NCI-H774 (cell line): ENCODE measurements around the gene NCOA7.
A peak's percentile ranks its signal among the peaks of the same experiment; 100 is the strongest.
"Not testable (repeated sequence)": the region's sequence is repeated elsewhere in the genome, so short reads cannot be mapped to it uniquely, and the experiment has no call there.

ENCODE experiments used
- DNase-seq: peaks from one replicate; lab custom pipeline; 2025; lab: John Stamatoyannopoulos, UW

Gene NCOA7

GRCh38 chr6:125791151-125791819 is 525 bp downstream of the NCOA7 start:
- DNase-seq: peak; percentile 50

GRCh38 chr6:125791820-125792165 is 1.0 kb downstream of the NCOA7 start:
- DNase-seq: no peak

- no peak for DNase-seq
These were observed 1.4 kb downstream of the NCOA7 start for GRCh38 chr6:125792172-125792571.

GRCh38 chr6:125792680-125793079 is 1.9 kb downstream of the NCOA7 start:
- DNase-seq: no peak

GRCh38 chr6:125793280-125793679 is 2.5 kb downstream of the NCOA7 start:
- DNase-seq: no peak

DNA sequence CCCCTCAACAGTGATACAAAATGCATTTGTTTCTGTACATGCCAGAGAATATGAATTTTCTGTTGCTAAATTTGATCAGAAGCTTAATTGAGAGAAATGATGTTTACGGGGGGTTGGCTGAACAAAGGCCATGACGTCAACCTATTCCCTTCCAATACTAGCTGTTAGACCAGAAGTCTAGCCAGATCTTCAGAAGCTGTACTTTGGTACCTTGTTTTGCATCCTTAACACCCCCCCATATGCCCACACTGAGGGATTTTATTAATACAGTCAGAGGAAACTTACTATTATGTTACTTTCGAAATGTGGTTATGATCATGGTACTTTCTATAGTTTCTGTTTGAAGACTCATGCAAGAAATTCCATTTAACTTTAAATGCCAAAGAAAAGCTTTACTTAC is 3.1 kb downstream of the NCOA7 start:
- DNase-seq: no peak

DNA sequence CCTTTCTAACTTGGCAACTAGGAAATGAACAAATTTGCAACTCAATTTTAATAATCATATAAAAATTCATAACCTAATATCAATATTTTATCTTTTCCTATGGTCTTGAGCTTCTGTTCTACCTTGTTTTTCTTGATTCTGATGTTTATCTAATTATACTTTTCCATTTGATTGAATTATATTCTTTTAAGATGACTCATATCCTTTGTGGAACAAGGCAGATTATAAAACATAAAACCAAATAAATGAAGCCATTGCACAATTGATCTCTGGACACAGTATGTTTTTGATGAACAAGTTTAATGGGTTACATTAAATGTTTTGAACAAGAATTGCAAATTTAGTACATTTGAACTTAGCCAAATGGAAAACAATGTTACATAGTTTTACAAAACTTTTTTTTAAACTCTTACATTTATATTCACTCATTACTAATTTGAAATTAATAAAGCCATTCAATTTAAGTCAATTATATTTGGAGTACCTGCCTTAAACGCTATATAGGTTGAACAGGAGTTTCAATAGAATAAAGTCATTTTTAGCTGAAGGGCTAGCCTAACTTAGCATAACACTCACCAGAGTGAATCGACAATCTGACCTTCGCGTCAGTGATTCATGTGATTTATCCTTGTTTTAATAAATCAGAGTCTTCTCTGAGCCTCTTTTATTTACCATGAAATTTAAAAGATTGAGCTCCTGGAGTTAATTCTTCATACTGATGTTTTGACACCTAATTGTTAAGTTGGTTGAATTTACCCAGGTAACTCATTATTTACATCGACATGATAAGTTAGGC is 3.8 kb downstream of the NCOA7 start:
- DNase-seq: no peak

GRCh38 chr6:125795301-125795700 is 4.5 kb downstream of the NCOA7 start:
- no peak for DNase-seq

DNA sequence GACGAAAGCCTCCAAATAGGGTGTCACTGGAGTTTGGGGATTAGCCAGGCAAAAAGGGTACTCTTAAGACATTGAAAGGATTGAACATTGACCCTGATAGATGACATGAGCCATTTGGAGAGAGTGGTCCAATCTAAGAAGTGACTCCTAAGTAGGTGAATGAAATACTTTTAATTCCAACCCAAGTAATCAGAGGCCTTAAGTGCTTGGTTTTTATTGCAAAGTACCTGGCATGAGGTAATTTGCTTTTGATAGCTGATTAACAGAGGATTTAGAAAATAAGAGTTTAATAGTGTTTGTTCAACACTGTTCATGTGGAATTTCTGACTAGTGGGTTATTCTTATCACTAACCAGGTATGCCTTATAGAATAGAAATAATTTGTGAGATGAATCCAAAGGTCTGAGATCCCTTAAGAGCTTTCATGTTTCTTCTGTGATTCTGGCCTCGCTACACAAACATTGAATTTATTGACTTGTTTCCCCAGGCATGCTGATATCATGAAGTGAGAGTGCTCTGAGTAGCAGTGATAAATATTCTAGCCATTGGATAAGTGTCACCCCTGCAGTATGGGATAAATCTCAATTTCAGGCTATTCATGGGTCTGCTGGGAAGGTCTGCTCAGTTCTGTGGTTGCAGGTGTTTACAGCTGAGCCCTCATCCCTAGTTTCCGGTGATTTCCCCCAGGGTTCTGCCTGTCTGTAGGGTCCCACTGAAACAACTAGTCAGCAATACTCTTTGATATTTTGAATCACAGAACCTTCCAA is 6.5 kb downstream of the NCOA7 start:
- no peak for DNase-seq

DNA sequence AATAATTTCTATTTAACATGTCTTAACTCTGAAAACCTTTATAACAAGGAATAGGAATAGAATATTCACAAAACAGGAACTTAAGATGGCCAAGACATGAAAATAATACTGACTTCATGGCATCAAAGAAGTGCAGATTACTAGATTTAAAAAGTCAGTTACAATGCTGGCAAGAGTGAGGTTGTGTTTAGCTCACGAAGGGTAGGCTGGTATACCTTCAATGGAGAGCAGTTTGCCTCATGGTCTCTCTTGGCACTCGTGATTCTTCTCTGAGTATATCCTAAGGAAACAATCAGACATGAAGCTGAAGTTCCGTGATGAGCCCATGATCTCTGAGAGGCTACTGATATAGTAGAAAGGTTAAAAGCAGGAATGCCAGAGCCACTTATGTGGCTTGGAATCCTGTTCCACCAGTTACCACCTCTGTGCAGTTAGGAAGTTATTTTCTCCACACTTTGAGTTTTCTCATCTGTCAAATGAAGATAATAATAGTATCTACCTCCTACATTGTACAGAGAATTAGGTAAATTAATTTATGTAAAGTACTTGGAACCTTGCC is 7.2 kb downstream of the NCOA7 start:
- no peak for DNase-seq

DNA sequence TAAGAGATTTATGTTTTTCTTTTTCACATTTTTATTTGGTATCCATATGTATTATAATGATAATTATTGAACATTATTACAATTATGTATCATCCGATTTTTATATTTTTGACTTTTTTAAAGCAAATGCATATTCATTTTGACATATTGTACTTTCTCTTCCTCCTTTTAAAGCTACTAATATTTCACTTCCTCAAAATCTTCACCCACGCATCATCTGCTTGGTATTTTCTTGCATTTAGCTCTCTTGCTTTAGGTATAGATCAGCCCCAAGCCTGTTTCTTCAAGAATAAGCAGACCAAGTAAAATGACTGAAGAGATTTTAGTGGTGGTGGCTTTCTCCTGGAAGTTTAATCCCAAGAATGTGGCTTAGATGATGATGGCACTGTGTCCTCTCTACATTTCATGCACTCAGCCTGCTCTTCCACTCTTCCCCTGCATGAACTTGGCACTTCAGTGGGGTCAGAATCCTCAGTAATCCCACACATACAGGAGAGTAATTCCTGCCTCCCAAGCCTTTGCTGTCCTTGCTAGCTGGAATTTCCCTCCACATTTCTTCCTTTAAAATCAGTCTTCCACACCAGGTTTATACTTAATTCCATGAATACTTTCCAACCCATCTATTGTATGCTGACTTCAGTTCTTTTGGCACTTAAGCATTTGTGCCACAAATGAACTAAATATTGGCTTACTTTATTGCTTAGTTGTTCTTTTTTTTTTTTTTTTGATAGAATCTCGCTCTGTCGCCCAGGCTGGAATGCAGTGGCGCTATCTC is 8.2 kb downstream of the NCOA7 start:
- no peak for DNase-seq

DNA sequence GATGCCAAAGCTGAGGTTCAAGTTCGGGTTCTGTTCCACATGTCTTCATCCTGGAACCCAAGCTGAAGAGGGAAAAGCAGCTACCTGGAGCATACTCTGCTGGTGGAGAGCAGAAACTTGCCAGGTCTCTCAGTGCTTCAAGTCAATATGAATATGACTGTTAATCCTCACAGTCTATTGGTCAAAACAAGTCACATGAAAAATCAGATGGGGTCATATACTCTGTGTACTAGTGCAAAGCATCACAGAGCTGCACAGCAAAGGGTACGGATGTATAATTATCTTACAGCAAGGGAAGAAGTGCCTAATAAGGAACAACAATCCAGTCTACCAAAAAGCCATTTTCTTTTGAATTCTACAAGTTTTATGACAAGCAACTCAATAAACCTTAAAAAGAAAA is 11.6 kb downstream of the NCOA7 start:
- no peak for DNase-seq

DNA sequence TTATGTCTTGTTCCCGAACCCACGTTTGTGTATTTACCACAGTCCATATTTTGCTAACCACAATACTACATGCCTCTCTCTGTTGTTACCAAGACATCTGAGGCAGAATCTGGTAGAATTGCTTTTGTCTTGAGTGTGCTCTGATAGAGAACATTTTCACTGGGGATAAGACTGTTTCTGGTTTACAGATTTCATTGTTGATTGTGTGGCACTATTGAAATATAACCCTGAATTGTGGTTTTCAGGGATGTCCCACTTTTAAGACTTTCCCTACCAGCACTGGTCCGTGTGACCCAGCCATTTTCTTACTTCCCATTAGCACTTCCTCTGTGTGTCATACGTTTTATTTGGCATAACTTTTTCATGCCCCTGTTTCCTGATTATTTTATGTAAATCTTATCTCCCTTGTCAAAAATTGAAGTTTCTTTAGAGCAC is 12.2 kb downstream of the NCOA7 start:
- no peak for DNase-seq

GRCh38 chr6:125804264-125804663 is 13.5 kb downstream of the NCOA7 start:
- no peak for DNase-seq

DNA sequence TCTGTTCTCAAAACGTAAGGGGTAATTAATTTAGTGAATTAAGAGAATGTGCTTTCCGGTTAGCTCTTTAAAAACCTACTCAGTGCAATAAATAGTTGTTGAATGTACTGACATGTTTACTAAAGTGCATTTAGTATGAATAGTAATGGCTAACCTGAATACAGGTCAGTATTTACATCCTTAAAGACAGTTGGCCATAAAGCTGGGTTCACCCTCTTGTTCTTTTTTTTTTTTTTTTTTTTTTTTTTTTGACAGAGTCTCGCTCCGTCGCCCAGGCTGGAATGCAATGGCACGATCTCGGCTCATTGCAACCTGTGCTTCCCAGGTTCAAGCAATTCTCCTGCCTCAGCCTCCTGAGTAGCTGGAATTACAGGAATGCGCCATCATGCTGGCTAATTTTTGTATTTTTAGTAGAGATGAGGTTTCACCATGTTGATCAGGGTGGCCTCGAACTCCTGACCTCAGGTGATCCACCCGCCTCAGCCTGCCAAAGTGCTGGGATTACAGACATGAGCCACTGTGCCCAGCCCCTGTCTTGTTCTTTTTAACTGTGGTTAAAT is 14.2 kb downstream of the NCOA7 start:
- DNase-seq: not testable (repeated sequence)

GRCh38 chr6:125806813-125807212 is 16.1 kb downstream of the NCOA7 start:
- DNase-seq: no peak

DNA sequence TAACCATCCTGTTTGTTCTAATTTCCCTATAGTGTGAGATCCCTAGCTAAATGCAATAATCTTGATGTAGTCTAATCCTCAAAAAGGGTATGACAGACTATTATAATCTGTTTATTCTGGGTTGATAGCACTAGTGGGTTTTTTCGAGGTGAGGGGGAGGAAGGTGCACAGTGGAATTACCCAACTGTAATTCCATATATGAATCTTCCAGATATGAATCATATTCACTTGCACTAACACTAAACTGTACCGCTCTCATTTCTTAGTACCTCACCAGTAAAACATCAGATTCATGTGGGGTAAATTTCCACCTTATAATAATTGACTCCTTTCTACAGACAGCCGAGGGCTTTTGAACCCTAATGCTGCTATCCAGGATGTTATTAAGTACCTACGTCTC is 16.5 kb downstream of the NCOA7 start:
- no peak for DNase-seq

GRCh38 chr6:125808060-125808459 is 17.3 kb downstream of the NCOA7 start:
- DNase-seq: no peak

DNA sequence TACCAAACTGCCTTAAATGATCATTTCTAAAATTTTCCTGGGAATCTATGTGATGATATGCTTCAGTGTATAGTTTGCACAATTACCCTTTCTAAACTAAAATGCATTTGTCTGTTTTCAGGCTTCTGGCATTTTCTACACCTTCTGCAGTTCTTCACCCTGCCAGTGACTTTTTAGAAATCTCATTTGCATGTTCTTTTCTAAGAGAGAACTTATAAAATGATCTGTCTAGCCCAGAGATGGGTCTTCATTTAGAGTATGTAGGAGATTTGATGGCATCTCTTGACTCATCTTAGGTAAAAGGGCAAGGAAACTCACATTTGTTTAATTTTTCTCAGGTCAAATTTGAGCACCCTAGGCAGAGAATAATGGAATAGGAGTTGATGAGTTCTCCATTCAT is 17.8 kb downstream of the NCOA7 start:
- no peak for DNase-seq

DNA sequence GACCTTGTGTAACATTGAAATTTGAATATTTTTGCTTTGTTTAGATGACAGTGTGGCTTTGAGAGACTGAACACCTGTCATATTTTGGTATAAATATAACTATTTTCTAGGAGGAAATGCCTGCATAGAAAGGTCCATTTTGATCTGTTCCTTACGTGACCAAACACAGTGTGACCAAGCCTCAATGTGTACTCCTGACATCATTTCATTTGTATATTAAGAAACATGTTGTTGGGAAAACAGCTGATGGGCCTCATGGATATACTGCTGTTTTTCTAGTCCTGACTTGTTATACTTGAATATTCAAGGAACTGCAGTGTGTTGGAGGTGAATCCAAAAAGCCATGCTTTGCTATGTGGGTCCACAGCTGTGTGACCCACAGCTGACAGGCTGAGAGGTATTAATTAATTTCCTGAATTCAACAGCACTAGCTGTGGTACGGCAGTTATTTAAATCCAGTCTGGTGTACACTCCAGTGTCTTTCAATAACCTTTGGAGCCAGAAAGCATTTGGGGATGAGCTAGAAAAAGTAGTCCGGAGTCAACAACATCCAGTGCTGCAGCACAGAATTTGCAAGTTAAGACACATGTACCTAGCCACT is 18.9 kb downstream of the NCOA7 start:
- no peak for DNase-seq

DNA sequence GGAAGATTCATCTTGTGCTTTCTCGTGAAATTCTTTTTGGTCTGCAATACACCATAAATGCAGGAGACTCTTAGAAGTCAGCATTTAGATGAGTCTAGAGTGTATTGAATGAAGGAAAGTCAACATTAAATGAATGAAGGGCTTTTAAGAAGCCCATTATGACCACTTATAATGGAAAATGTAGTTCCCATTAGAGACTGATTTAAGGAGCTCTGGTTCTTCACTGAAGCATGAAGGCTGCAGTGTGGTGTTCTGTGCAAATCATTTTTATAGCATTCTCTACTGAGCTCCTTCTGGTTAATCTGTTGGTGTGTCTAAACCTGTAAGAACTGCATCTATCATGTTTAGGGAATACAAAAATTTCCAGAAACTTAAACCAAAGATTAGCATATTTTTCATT is 19.7 kb downstream of the NCOA7 start:
- DNase-seq: peak; percentile 61
